ENCODE measurements around the gene TAP2.

GRCh38 chr6:32829495-32829894 lies 9.0 kb downstream of the TAP2 start:
- no peak for TF ChIP-seq CTCF (IDR thresholded peaks at IDR 0.05; ENCODE audit: low read length)
- TF ChIP-seq EZH2 (IDR thresholded peaks at IDR 0.05; ENCODE audit: borderline replicate concordance, low read length), result no peak

Measured in OCI-LY1 (cell line).